K562 (cell line): Measurements from ENCODE around the gene PLXNB1. TPM values are rescaled to one million over a fixed set of nuclear protein-coding genes. Genes with fewer than 3 reads are reported as not detected.

Experiments used
- BRF2 ChIP-seq: IDR thresholded peaks from 3 replicates; pipeline ENCODE4 v1.6.1; 2011; ENCODE audit warnings: borderline replicate concordance, mild to moderate bottlenecking; ENCODE audit not compliant: insufficient read length, insufficient read depth
- CBFA2T2 ChIP-seq: fragments of 450-650 bp; conservative IDR thresholded peaks from 2 replicates; pipeline ENCODE4 v1.6.1; 2017; ENCODE audit warnings: mild to moderate bottlenecking
- CBX5 ChIP-seq: IDR thresholded peaks from 2 replicates; pipeline ENCODE4 v1.6.1; 2014; ENCODE audit warnings: low read depth, borderline replicate concordance
- CHD2 ChIP-seq: IDR thresholded peaks from 2 replicates; pipeline ENCODE4 v1.6.1; 2011; ENCODE audit warnings: low read depth, low read length
- CLOCK ChIP-seq: fragments of 250-450 bp; sonication (Bioruptor Pico); IDR thresholded peaks from 2 replicates; pipeline ENCODE4 v1.4.0; 2020; ENCODE audit warnings: mild to moderate bottlenecking, moderate library complexity, borderline replicate concordance
- EGR1 ChIP-seq: fragments of 450-650 bp; conservative IDR thresholded peaks from 2 replicates; pipeline ENCODE4 v1.6.1; 2017; ENCODE audit warnings: mild to moderate bottlenecking
- ELK3 ChIP-seq: fragments of 450-650 bp; formaldehyde crosslinking; IDR thresholded peaks from 2 replicates; pipeline ENCODE4 v1.4.0; 2020; ENCODE audit warnings: mild to moderate bottlenecking
- HOMEZ ChIP-seq: fragments of 250-450 bp; sonication (Bioruptor Pico); IDR thresholded peaks from 2 replicates; pipeline ENCODE4 v1.4.0; 2020; ENCODE audit warnings: mild to moderate bottlenecking, moderate library complexity
- MCM3 ChIP-seq: fragments of 450-650 bp; IDR thresholded peaks from 2 replicates; pipeline ENCODE4 v1.6.1; 2016
- NBN ChIP-seq: fragments of 450-650 bp; IDR thresholded peaks from 2 replicates; pipeline ENCODE4 v1.6.1; 2016; ENCODE audit warnings: low read depth, mild to moderate bottlenecking
- NR3C1 ChIP-seq: sonication (generic); formaldehyde crosslinking; IDR thresholded peaks from 2 replicates; pipeline ENCODE4 v1.8.1; 2022; ENCODE audit warnings: missing genetic modification reagents
- POLR2G ChIP-seq: fragments of 200-400 bp; formaldehyde crosslinking; IDR thresholded peaks from 2 replicates; pipeline ENCODE4 v1.6.1; 2017; ENCODE audit warnings: low read depth, mild to moderate bottlenecking, antibody characterized with exemption, low read length, moderate library complexity
- RBM22 ChIP-seq: fragments of 200-400 bp; formaldehyde crosslinking; IDR thresholded peaks from 2 replicates; pipeline ENCODE4 v1.6.1; 2018; ENCODE audit warnings: low read length, low read depth; ENCODE audit not compliant: poor library complexity, severe bottlenecking
- SMAD2 ChIP-seq: fragments of 150-350 bp; IDR thresholded peaks from 2 replicates; pipeline ENCODE4 v1.6.1; 2014; ENCODE audit warnings: low read depth, mild to moderate bottlenecking, low read length
- TCF3 ChIP-seq: sonication (generic); formaldehyde crosslinking; IDR thresholded peaks from 2 replicates; pipeline ENCODE4 v1.4.0; 2020; ENCODE audit warnings: mild to moderate bottlenecking, missing genetic modification reagents
- ZNF644 ChIP-seq: fragments of 200-800 bp; sonication (Bioruptor generic); IDR thresholded peaks from 2 replicates; pipeline ENCODE4 v1.6.1; 2016; ENCODE audit warnings: low read depth, missing genetic modification characterization, missing compliant biosample characterization
- polyA plus RNA-seq, 8 experiments: library from polyadenylated mRNA; depleted of rRNA in 4 of 8; stranded (reverse) in 5 of 8; unstranded in 3 of 8; fragments of >200 nt; fragmentation: Nextera tagmentation in 2 of 8; fragmentation: Illumina TruSeq in 1 of 8; extraction: Ambion mirVana in 2 of 8; extraction: Trizol in 1 of 8; gene quantifications; 2 replicates each; pipeline versions ENCODE4 v1.2.1 to v1.2.3, GENCODE V29; 2011 to 2014; ENCODE audit warnings: inconsistent platforms in 1 of 8, missing spikeins in 1 of 8
- total RNA-seq, 7 experiments: library from RNA; depleted of rRNA in 6 of 7; stranded (reverse); fragments of >200 nt in 6 of 7; fragmentation: Illumina TruSeq in 2 of 7; extraction: Trizol in 2 of 7; gene quantifications; 2 replicates each; pipeline versions ENCODE4 v1.2.1 to v1.2.3, GENCODE V29; 2011 to 2021; ENCODE audit warnings: low replicate concordance in 1 of 7
- TF ChIP-seq, protein P1 (sequence below): sonication (generic); formaldehyde crosslinking; IDR thresholded peaks from 2 replicates; pipeline ENCODE4 v1.8.1; 2023; ENCODE audit warnings: mild to moderate bottlenecking, missing genetic modification reagents
- TF ChIP-seq, protein P2 (sequence below), 2 experiments: IDR thresholded peaks; 2 replicates each; pipeline ENCODE4 v1.6.1; 2011; ENCODE audit warnings: borderline replicate concordance in 1 of 2, control low read depth in 1 of 2, low read depth in 1 of 2, low read length in 1 of 2, mild to moderate bottlenecking in 1 of 2, mixed read lengths in 1 of 2, moderate library complexity in 1 of 2; ENCODE audit not compliant: insufficient read depth in 1 of 2, insufficient read length in 1 of 2, poor library complexity in 1 of 2, severe bottlenecking in 1 of 2; ENCODE audit errors: extremely low read depth in 1 of 2

The PLXNB1 gene
- total and polyA plus RNA-seq, 9 of the 15 experiments (the other 6 are each of a cell fraction or from before 2014, with no cell fraction given), result 0.17 to 17.4 (median 6.0) TPM

- TF ChIP-seq TCF3 (no peak), ELK3 (CRISPR knock-in tag) (no peak), CBFA2T2 (no peak), SMAD2 (no peak), POLR2G (peak; percentile 51; the same call in 1 of the 2 replicates), RBM22 (no peak), BRF2 (no peak), NBN (no peak), CLOCK (CRISPR knock-in tag) (no peak), EGR1 (no peak), HOMEZ (CRISPR knock-in tag) (no peak), CHD2 (no peak), MCM3 (no peak), CBX5 (no peak), ZNF644 (tag) (no peak), NR3C1 (CRISPR knock-in tag) (no peak)
- TF ChIP-seq, protein P1, sequence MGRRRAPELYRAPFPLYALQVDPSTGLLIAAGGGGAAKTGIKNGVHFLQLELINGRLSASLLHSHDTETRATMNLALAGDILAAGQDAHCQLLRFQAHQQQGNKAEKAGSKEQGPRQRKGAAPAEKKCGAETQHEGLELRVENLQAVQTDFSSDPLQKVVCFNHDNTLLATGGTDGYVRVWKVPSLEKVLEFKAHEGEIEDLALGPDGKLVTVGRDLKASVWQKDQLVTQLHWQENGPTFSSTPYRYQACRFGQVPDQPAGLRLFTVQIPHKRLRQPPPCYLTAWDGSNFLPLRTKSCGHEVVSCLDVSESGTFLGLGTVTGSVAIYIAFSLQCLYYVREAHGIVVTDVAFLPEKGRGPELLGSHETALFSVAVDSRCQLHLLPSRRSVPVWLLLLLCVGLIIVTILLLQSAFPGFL (CRISPR knock-in tag), result no peak
- TF ChIP-seq, protein P2, sequence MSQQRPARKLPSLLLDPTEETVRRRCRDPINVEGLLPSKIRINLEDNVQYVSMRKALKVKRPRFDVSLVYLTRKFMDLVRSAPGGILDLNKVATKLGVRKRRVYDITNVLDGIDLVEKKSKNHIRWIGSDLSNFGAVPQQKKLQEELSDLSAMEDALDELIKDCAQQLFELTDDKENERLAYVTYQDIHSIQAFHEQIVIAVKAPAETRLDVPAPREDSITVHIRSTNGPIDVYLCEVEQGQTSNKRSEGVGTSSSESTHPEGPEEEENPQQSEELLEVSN (IDR thresholded peaks at IDR 0.05; ENCODE audit: borderline replicate concordance in 1 of 2, extremely low read depth in 1 of 2, insufficient read depth in 1 of 2, insufficient read length in 1 of 2, low read depth in 1 of 2, low read length in 1 of 2, poor library complexity in 1 of 2, severe bottlenecking in 1 of 2), result peak; percentile 29 to 66
Observed at GRCh38 chr3:48465531-48466378, 35.9 kb upstream of the PLXNB1 start (continued).
